RPMI8226 (cell line): ENCODE measurements around the gene THYN1.
"Not testable (repeated sequence)": the region's sequence is repeated elsewhere in the genome, so short reads cannot be mapped to it uniquely, and the experiment has no call there.

Source experiments
- DNase-seq: peaks from one replicate; pipeline ENCODE4 v3.0.0-alpha.2; 2015

Gene THYN1

GRCh38 chr11:134253188-134253993 lies at the start of gene THYN1, which contains the start of gene ACAD8:
Gene THYN1 (minus strand): TSS chr11:134253352. CDS start chr11:134252882, 470 bp downstream.
Gene ACAD8 (plus strand): TSS chr11:134253568. CDS start chr11:134253601, 33 bp downstream.
- peak; percentile 93 for DNase-seq

- no peak for DNase-seq
Observed at GRCh38 chr11:134294664-134295063, 41.5 kb upstream of the THYN1 start.

GRCh38 chr11:134293119-134294113 lies 40.3 kb upstream of the THYN1 start:
- DNase-seq: no peak

GRCh38 chr11:134292661-134293060 lies 39.5 kb upstream of the THYN1 start:
- DNase-seq: no peak

- DNase-seq: no peak
Observed at GRCh38 chr11:134291196-134291595, 38.0 kb upstream of the THYN1 start.

- DNase-seq: no peak
Observed at GRCh38 chr11:134290646-134291045, 37.5 kb upstream of the THYN1 start.

GRCh38 chr11:134289789-134290188 lies 36.6 kb upstream of the THYN1 start:
- no peak for DNase-seq

GRCh38 chr11:134289167-134289566 lies 36.0 kb upstream of the THYN1 start:
- DNase-seq: no peak

- no peak for DNase-seq
Observed at GRCh38 chr11:134288486-134288885, 35.3 kb upstream of the THYN1 start.

GRCh38 chr11:134287561-134287960 lies 34.4 kb upstream of the THYN1 start:
- DNase-seq: no peak

GRCh38 chr11:134284349-134284748 lies 31.2 kb upstream of the THYN1 start:
- DNase-seq: not testable (repeated sequence)

- no peak for DNase-seq
Observed at GRCh38 chr11:134283461-134284230, 30.5 kb upstream of the THYN1 start.

- no peak for DNase-seq
Observed at GRCh38 chr11:134282121-134283045, 29.2 kb upstream of the THYN1 start.

- not testable (repeated sequence) for DNase-seq
Observed at GRCh38 chr11:134281635-134282034, 28.5 kb upstream of the THYN1 start.

GRCh38 chr11:134278356-134278755 lies 25.2 kb upstream of the THYN1 start:
- no peak for DNase-seq

- DNase-seq: no peak
Observed at GRCh38 chr11:134277183-134278001, 24.2 kb upstream of the THYN1 start.

- DNase-seq: no peak
Observed at GRCh38 chr11:134276396-134277182, 23.4 kb upstream of the THYN1 start.

- DNase-seq: peak; percentile 9
Observed at GRCh38 chr11:134275534-134276395, 22.6 kb upstream of the THYN1 start, which contains the start of gene GLB1L3. Gene GLB1L3 (plus strand): TSS chr11:134276379. CDS start chr11:134276741, 362 bp downstream.

GRCh38 chr11:134275188-134275533 lies 22.0 kb upstream of the THYN1 start:
- DNase-seq: no peak
